NCI-H510A treated with DMSO at 0.1 percent for 48 hours (cell line): ENCODE measurements around the gene B4GALNT2.
"Not testable (repeated sequence)": the region's sequence is repeated elsewhere in the genome, so short reads cannot be mapped to it uniquely, and the experiment has no call there.

Experiments
- DNase-seq: peaks from one replicate; lab custom pipeline; 2025; lab: John Stamatoyannopoulos, UW

Gene B4GALNT2

GRCh38 chr17:49180998-49181635 lies 48.5 kb downstream of the B4GALNT2 start:
- DNase-seq, result no peak

DNA sequence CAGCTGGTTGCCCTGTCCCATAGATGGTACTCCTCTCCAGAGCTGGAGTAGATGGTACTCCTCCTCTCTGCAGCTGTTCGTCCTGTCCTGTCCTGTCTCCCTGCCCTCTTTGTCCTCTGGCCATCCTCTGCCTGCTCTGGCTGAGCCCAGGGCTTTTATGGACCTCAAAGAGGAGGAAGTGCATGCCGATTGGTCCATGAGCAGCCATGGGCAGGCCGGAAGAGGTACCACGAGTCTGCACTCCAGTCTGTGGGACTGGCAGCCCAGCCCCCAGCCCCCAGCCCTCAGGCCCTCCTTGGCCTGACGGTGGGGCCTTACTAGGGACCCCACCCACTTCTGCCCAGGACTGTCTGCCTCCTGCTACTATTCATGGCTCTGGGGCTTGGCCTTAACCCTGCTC lies 50.8 kb downstream of the B4GALNT2 start:
- no peak for DNase-seq

GRCh38 chr17:49183801-49184200 lies 51.2 kb downstream of the B4GALNT2 start:
- no peak for DNase-seq

DNA sequence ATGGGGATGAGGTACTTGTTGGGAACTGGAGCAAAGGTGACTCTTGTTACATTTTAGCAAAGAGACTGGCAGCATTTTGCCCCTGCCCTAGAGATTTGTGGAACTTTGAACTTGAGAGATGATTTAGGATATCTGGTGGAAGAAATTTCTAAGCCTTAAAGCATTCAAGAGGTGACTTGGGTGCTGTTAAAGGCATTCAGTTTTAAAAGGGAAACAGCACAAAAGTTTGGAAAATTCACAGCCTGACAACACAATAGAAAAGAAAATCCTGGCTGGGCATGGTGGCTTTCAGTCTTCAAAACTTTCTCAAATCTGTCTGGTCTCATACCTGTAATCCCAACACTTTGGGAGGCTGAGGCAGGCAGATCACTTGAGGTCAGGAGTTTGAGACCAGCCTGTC lies 52.0 kb downstream of the B4GALNT2 start:
- DNase-seq, result not testable (repeated sequence)

DNA sequence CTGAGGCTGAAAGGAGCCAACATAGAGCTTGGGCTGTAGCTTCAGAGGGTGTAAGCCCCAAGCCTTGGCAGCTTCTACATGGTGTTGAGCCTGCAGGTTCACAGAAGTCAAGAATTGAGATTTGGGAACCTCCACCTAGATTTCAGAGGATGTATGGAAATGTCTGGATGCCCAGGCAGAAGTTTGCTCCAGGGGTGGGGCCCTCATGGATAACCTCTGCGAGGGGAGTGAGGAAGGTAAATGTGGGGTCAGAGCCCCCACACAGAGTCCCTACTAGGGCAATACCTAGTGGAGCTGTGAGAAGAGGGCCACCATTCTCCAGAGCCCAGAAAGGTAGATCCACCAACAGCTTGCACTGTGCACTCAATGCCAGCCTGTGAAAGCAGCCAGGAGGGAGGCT lies 52.8 kb downstream of the B4GALNT2 start:
- DNase-seq, result not testable (repeated sequence)

GRCh38 chr17:49187301-49187700 lies 54.7 kb downstream of the B4GALNT2 start:
- no peak for DNase-seq

GRCh38 chr17:49190932-49191331 lies 58.4 kb downstream of the B4GALNT2 start:
- peak; percentile 71 for DNase-seq

DNA sequence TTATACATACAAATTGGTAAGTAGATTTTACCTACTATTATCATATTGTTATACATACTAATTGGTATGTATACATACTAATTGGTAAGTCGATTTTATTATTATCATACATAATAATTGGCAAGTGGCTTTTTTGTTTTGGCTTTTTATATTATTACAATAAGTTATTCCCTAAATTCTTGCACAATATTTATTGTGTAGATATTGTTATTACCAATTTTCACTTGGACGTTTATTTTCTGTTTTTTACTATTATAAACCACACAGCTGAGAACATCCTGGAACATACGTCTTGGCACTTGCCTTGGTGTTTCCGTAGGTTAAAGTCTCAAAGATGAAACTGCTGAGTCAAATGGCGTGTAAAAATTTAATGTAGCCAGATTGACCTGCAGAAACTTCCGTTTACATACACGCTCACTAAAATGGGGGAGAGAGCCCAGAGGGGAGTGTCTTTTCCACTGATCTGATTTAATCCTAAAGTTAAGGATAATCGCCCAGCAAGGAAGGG lies 58.9 kb downstream of the B4GALNT2 start:
- peak; percentile 71 for DNase-seq

DNA sequence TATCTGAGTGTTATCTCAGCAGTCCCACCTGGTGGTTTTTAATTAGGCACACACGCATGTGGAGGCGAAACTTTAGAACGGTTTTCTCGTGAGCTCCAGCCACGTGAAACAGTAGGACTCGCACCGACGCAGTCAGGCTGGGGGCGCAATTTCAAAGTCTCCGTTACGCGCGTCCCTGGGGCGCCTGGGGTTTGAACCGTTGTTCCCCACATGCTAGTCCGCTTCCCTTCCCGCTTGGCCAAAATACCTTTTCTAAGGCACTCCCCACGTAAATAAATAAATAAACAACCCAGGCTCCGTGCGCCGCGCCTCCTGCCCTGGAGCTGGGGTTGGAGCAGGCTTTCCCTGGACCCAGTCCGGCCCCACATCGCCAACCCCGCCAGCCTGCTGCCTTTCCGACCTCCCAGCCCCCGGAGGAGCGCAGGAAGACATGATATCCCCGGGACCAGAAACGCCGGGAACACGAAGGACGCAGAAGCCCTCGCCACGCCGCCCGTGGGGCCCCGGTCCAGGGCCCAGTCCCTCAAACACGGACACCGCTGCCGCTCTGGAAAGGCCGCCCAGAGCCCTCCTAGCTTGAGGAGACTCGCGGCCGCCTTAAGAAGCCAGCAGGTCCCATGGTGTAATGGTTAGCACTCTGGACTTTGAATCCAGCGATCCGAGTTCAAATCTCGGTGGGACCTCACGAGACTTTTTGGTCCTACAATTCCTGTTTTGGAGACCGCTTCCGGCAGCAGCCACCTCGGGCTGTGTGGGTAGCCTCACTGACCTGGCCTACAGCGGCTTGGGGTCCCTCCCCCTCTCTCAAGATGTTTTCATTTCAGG lies 59.6 kb downstream of the B4GALNT2 start:
- peak; percentile 97 for DNase-seq

- DNase-seq, result peak; percentile 38
These were observed 61.1 kb downstream of the B4GALNT2 start for GRCh38 chr17:49193513-49194296.

DNA sequence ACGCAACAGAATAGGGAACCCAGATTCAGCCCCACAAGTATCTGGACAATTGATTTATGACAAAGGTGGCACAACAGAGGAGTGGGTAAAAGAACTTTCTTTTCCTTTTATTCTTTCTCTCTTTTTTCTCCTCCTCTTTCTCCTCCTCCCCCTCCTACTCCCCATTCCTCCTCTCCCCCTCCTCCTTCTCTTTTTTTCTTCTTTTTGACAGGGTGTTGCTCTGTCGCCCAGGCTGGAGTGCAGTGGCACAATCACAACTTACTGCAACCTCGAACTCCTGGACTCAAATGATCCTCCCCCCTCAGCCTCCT lies 61.7 kb downstream of the B4GALNT2 start:
- DNase-seq, result no peak

DNA sequence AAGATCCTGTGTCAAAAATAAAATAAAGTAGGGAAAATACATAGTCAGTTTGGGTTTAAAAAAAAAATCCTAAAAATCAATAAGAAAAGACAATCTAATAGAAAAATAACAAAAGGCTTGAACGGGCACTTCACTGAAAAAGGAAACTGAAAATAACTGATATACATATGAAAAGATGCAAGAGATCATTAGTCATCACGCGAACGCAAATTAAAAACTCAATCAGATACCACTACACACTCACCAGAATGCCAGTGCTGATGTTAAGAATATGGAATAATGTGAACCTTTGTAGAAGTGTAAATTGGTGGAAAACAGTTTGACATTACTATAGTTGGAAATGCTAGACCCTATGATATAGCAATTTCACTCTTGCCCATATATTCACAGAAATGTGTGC lies 63.2 kb downstream of the B4GALNT2 start:
- no peak for DNase-seq

DNA sequence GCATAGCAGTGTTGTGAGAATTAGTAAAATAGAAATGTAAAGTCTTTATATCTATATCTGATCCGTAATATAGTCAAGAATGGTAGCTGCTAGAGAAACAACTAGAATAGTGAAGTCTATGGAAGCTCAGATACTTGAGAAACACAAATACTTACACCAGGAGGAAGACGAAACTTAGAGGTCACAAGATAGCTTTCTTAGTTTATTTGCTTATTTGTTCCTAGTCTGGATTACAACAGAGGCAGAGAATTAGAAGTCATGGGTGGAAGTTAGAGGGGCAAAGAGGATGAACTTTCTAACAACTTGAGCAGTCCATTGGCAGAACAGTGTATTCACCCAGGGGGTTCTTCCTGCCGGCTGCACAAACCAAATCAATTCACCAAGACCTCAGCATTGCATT lies 64.0 kb downstream of the B4GALNT2 start:
- DNase-seq, result no peak

GRCh38 chr17:49197346-49197998 lies 64.9 kb downstream of the B4GALNT2 start:
- no peak for DNase-seq

DNA sequence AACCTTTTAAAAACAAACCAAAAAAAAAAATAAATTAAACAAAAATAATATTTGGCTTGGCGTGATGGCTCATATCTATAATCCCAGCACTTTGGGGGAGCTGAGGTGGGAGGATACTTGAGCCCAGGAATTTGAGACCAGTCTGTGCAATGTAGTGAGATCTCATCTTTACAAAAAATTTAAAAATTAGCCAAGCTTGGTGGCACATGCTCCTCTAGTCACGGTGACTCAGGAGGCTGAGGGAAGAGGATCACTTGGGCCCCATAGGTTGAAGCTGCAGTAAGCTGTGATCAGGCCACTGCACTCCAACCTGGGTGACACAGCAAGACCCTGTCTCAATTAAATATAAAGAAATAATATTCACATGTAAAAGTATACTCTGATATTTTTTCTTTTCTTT lies 65.6 kb downstream of the B4GALNT2 start:
- DNase-seq, result no peak

- no peak for DNase-seq
These were observed 68.0 kb downstream of the B4GALNT2 start for GRCh38 chr17:49200423-49201083.

- DNase-seq, result no peak
These were observed 68.9 kb downstream of the B4GALNT2 start for GRCh38 chr17:49201481-49201927.

DNA sequence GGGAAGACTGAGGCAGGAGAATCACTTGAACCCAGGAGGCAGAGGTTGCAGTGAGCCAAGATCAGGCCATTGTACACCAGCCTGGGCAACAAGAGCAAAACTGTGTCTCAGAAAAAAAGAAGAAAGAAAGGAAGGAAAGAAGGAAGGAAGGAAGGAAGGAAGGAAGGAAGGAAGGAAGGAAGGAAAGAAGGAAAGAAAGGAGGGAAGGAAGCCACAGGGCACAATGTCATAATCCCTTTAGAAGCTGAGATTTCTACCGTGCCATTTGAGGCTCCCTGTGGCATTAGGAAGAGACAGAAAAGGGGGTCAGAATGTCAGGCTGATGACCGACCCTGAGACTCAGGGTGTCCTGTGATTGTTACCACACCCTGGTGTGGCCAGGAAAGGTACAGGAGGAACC lies 71.2 kb downstream of the B4GALNT2 start:
- no peak for DNase-seq

DNA sequence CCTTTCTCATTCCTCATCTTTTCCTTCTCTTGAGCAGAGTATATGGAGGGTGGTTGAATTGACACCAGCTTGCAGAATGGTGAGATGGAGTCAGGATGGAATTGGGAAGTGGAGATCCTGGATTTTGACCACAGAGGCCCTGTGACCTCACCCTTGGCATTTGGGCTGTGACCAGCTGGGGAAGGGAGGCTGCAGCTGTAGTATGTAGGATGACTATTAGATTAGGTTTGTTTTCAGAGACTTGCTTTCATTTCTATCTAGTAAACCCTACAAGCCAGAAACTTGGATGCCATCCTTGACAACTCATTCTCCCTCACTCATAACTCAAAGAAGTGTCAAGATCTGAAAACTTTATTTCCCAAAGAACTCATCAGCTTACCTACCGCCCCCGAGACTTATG lies 71.9 kb downstream of the B4GALNT2 start:
- no peak for DNase-seq

- no peak for DNase-seq
These were observed 76.5 kb downstream of the B4GALNT2 start for GRCh38 chr17:49209061-49209571.
